Natural killer cell (primary cell): ENCODE measurements around the gene RAB5IF. TPM values are rescaled to one million over a fixed set of nuclear protein-coding genes. Genes with fewer than 3 reads are reported as not detected.
"Not testable (repeated sequence)": the region's sequence is repeated elsewhere in the genome, so short reads cannot be mapped to it uniquely, and the experiment has no call there.

ENCODE experiments used
- ATAC-seq, 3 donors: fragments of 150-1000 bp in 2 of 3; fragments of 200-7000 bp in 1 of 3; cut with Tn5 transposase; 1 replicate in 1 of 3; 2 replicates in 2 of 3; pipeline ENCODE4 v1.10.0; 2021; ENCODE audit warnings: mild to moderate bottlenecking in 2 of 3, moderate library complexity in 2 of 3
- DNase-seq, 2 donors: peaks; one replicate each; pipeline versions ENCODE4 v3.0.0 to v3.0.0-alpha.2; 2013 to 2021; ENCODE audit warnings: mixed read lengths in 1 of 2
- H3K27ac ChIP-seq: one replicate; pipeline ENCODE4 v1.5.1; 2013; ENCODE audit warnings: mild to moderate bottlenecking, low read length
- H3K27me3 ChIP-seq: one replicate; pipeline ENCODE4 v1.6.1; 2013; ENCODE audit warnings: low read length; ENCODE audit not compliant: control insufficient read depth, insufficient read depth
- H3K36me3 ChIP-seq: one replicate; pipeline ENCODE4 v1.6.1; 2013; ENCODE audit warnings: low read length; ENCODE audit not compliant: control insufficient read depth, insufficient read depth
- H3K4me1 ChIP-seq: one replicate; pipeline ENCODE4 v1.6.1; 2013; ENCODE audit warnings: low read length; ENCODE audit not compliant: control insufficient read depth, insufficient read depth
- H3K4me3 ChIP-seq: one replicate; pipeline ENCODE4 v1.5.1; 2013; ENCODE audit warnings: low read length
- H3K9me3 ChIP-seq: one replicate; pipeline ENCODE4 v1.6.1; 2013; ENCODE audit warnings: low read length; ENCODE audit not compliant: control insufficient read depth, insufficient read depth
- H3K27ac Mint-ChIP-seq, 2 donors: one replicate each; pipeline ENCODE4 v1.8.0; 2022; ENCODE audit warnings: mild to moderate bottlenecking in 2 of 2, mixed read lengths in 2 of 2, moderate library complexity in 1 of 2
- H3K27me3 Mint-ChIP-seq, 2 donors: one replicate each; pipeline ENCODE4 v1.8.0; 2022; ENCODE audit warnings: low read depth in 2 of 2, mixed read lengths in 2 of 2
- H3K36me3 Mint-ChIP-seq: one replicate; pipeline ENCODE4 v1.8.0; 2022; ENCODE audit warnings: mixed read lengths
- H3K4me1 Mint-ChIP-seq, 2 donors: one replicate each; pipeline ENCODE4 v1.8.0; 2022; ENCODE audit warnings: mixed read lengths in 2 of 2
- H3K4me3 Mint-ChIP-seq: one replicate; pipeline ENCODE4 v1.8.0; 2022; ENCODE audit warnings: mild to moderate bottlenecking, moderate library complexity, mixed read lengths
- H3K9me3 Mint-ChIP-seq, 2 donors: one replicate each; pipeline ENCODE4 v1.8.0; 2022; ENCODE audit warnings: mixed read lengths in 2 of 2
- CTCF ChIP-seq: fragments of 200-600 bp; IDR thresholded peaks from one replicate; pipeline ENCODE4 v1.8.0; 2022; ENCODE audit warnings: antibody characterized with exemption
- WGBS: methylation state at CpG from one replicate; pipeline ENCODE4 v1.1.7; 2013; ENCODE audit warnings: missing lambda C conversion rate; ENCODE audit not compliant: insufficient coverage; 5-methylcytosine and 5-hydroxymethylcytosine counted together
- intact Hi-C: fragments of 100-400 bp; cut with micrococcal nuclease; formaldehyde crosslinking; loops from one replicate; pipeline ENCODE4 v1.14.2; 2022
- total RNA-seq, 4 donors: library from RNA; stranded (reverse); fragments of 120-200 nt in 1 of 4; gene quantifications; one replicate each; pipeline versions ENCODE4 v1.2.3 to v1.2.4, GENCODE V29; 2013 to 2022

RAB5IF gene
- total RNA-seq, 3 donors from 2014 or later (not counting 1 experiment from before 2014, with no cell fraction given): 158 to 265 (median 247) TPM

DNA sequence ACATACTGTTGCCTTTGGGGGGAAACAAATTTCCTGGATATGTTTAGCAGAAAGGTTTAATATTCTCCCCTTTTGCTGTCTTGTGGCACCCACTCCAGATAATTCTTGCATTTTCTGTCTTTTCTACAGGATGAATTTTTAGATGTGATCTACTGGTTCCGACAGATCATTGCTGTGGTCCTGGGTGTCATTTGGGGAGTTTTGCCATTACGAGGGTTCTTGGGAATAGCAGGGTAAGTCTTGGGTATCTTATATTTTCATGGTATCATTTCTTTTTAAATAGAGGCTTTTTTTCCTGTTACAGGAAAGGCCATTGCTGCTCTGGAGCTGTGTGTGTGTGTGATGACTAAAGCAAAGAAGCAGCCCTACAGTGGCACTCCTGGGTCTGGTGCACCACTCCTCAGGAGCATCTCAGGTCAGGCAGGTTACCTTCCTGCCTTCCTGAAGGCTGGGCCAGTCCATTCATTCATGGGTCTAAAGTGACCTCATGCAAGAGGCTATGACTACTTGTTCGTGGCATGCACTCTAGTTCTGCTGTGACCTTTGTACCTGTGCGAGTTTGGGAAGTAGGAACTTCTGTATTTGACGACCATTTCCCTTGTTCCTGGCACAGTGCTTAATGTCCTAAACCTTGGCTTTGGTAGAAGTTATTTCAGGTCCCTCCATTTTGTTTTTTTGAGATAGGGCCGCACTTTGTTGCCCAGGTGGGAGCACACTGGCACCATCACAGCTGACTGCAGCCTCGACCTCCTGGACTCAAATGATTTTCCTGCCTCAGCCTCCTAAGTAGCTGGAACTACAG lies 2.2 kb downstream of the RAB5IF start:
- intact Hi-C loops: no loop called here
- Mint-ChIP-seq H3K4me1 (peaks cover 33 to 49% of the 10 kb centered on the region in 2 donors), H3K4me3 (peak overlapping the region; percentile 98), H3K36me3 (no peaks in the 10 kb centered on the region), H3K27me3 (no peaks in the 10 kb centered on the region), H3K27ac (peak overlapping the region; percentile 99), H3K9me3 (no peaks in the 10 kb centered on the region)
- no peak overlapping the region for H3K4me3 ChIP-seq
- H3K4me1 ChIP-seq: peaks cover 38% of the 10 kb centered on the region
- 89% methylated on average over 7 of the region's 7 CpGs for WGBS
- ATAC-seq (no peak), DNase-seq (peak in 1 of 2 donors; percentile 5)
- H3K27ac ChIP-seq: no peak overlapping the region
- TF ChIP-seq CTCF: no peak
- peaks cover 42% of the 10 kb centered on the region for H3K36me3 ChIP-seq
- no peaks in the 10 kb centered on the region for H3K27me3 ChIP-seq
- no peaks in the 10 kb centered on the region for H3K9me3 ChIP-seq

DNA sequence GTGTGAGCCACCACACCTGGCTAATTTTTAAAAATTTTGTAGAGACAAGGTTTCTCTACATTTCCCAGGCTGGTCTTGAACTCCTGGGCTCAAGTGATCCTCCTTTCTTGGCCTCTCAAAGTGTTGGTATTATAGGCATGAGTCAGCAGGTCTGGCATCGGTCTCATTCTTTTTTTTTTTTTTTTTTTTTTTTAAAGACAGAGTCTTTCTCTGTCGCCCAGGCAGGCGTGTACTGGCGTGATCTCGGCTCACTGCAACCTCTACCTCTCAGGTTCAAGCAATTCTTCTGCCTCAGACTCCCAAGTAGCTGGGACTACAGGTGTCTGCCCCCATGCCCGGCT lies 2.8 kb downstream of the RAB5IF start:
- H3K4me1 ChIP-seq: peaks cover 44% of the 10 kb centered on the region
- 85% methylated on average over 6 of the region's 6 CpGs for WGBS
- H3K27me3 Mint-ChIP-seq, H3K4me3 ChIP-seq, H3K9me3 ChIP-seq, H3K27me3 ChIP-seq, H3K4me3 Mint-ChIP-seq, H3K9me3 Mint-ChIP-seq, intact Hi-C loops, ATAC-seq, H3K27ac ChIP-seq, H3K36me3 Mint-ChIP-seq: not testable (repeated sequence)
- DNase-seq: peak in 1 of 2 donors; percentile 7
- Mint-ChIP-seq H3K4me1 (peaks cover 36 to 55% of the 10 kb centered on the region in 2 donors), H3K27ac (peak overlapping the region; percentile 99)
- H3K36me3 ChIP-seq: peaks cover 46% of the 10 kb centered on the region

- WGBS: 97% methylated on average over 5 of the region's 5 CpGs
- Mint-ChIP-seq H3K4me3 (no peak overlapping the region), H3K36me3 (no peaks in the 10 kb centered on the region), H3K9me3 (no peaks in the 10 kb centered on the region), H3K27me3 (no peaks in the 10 kb centered on the region), H3K4me1 (peaks cover 19 to 54% of the 10 kb centered on the region in 2 donors), H3K27ac (peak overlapping the region; percentile 80 to 85)
- Histone ChIP-seq H3K27me3 (no peaks in the 10 kb centered on the region), H3K27ac (no peak overlapping the region), H3K4me1 (peaks cover 25% of the 10 kb centered on the region), H3K9me3 (no peaks in the 10 kb centered on the region), H3K36me3 (peaks cover 75% of the 10 kb centered on the region), H3K4me3 (no peak overlapping the region)
- DNase-seq (no peak), ATAC-seq (no peak)
- TF ChIP-seq CTCF: no peak
- intact Hi-C loops: loop anchor here (1.0 to 2.0 kb wide), 2 partner anchors 33 to 143 kb away; no protein-coding TSS in a partner anchor
These were observed 6.0 kb downstream of the RAB5IF start for GRCh38 chr20:36611625-36612024.

DNA sequence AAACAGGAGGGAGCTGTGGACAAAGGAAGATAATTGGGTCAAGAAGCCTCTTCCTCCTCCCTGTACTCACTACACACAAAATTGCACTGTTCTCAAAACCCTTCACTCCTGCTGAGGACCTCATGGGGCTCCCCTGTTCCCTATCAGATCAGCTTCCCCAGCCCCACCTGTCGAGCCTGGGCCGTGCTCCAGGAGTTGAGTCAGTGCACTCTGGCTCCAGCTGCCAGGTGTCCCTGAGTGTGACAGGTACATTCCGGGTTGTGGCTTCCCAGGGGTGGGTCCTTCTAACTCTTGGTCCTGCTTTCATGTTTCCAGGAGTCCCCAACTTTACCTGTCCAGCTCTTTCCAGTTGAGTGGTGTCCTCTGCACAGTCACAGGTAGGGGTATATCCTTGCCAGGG lies 8.4 kb downstream of the RAB5IF start:
- peak overlapping the region; percentile 80 to 85 for H3K27ac Mint-ChIP-seq
- Histone ChIP-seq H3K36me3 (peaks cover 65% of the 10 kb centered on the region), H3K4me3 (no peak overlapping the region), H3K4me1 (peaks cover 11% of the 10 kb centered on the region), H3K27me3 (no peaks in the 10 kb centered on the region), H3K27ac (no peak overlapping the region), H3K9me3 (no peaks in the 10 kb centered on the region)
- intact Hi-C loops: loop anchor here (2.0 kb wide), 1 partner anchor 31 kb away; no protein-coding TSS in a partner anchor
- H3K36me3 Mint-ChIP-seq: no peaks in the 10 kb centered on the region
- TF ChIP-seq CTCF: no peak
- peaks cover 7 to 43% of the 10 kb centered on the region in 2 donors for H3K4me1 Mint-ChIP-seq
- 93% methylated on average over 3 of the region's 3 CpGs for WGBS
- DNase-seq (no peak), ATAC-seq (no peak)
- no peaks in the 10 kb centered on the region for H3K27me3 Mint-ChIP-seq
- H3K9me3 Mint-ChIP-seq: no peaks in the 10 kb centered on the region
- peak overlapping the region; percentile 28 for H3K4me3 Mint-ChIP-seq
